ENCODE measurements around the gene AHCY.

DNA sequence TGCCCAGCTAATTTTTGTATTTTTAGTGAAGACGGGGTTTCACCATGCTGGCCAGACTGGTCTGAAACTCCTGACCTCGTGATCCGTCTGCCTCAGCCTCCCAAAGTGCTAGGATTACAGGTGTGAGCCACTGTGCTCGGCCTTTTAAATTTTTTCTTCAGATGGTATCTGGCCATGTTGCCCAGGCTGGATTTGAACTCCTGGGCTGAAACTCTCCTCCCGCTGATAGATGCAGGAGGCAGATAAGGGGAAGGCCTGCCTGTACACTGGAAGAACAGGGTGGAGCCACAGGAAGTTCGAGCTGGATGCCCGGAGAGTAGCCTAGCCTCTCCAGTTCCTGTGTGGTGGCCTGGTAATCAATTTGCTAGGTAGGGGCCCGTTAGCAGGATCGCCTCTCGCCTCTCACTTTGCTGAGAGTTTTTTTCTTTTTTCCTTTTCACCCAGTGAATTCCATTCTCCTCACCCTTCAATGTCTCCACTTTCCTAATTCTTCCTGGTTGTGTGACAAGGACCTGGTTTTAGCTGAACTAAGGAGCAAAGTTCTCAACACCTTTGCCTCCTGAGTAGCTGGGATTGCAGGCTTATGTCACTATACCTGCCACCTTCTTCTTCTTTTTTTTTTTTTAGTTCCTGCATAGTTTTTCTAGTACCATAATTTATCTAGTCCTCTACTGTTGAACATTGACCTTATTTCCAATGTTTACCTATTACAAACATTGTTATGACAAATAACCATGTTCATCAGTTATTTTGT is 40.5 kb upstream of the AHCY start:
- TF ChIP-seq POLR2A (IDR thresholded peaks at IDR 0.05), result no peak
- TF ChIP-seq, protein P1, sequence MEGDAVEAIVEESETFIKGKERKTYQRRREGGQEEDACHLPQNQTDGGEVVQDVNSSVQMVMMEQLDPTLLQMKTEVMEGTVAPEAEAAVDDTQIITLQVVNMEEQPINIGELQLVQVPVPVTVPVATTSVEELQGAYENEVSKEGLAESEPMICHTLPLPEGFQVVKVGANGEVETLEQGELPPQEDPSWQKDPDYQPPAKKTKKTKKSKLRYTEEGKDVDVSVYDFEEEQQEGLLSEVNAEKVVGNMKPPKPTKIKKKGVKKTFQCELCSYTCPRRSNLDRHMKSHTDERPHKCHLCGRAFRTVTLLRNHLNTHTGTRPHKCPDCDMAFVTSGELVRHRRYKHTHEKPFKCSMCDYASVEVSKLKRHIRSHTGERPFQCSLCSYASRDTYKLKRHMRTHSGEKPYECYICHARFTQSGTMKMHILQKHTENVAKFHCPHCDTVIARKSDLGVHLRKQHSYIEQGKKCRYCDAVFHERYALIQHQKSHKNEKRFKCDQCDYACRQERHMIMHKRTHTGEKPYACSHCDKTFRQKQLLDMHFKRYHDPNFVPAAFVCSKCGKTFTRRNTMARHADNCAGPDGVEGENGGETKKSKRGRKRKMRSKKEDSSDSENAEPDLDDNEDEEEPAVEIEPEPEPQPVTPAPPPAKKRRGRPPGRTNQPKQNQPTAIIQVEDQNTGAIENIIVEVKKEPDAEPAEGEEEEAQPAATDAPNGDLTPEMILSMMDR (IDR thresholded peaks at IDR 0.05), result no peak
